Activated CD8-positive, alpha-beta memory T cell treated with anti-CD3 and anti-CD28 coated beads, Interleukin-2, amount 50 U/mL, for 24 hours (primary cell): Measurements from ENCODE around the gene CLIP1.

Experiments used
- DNase-seq: peaks from one replicate; pipeline ENCODE4 v3.0.0-alpha.2; 2020; ENCODE audit errors: extremely low read depth

CLIP1 gene

DNA sequence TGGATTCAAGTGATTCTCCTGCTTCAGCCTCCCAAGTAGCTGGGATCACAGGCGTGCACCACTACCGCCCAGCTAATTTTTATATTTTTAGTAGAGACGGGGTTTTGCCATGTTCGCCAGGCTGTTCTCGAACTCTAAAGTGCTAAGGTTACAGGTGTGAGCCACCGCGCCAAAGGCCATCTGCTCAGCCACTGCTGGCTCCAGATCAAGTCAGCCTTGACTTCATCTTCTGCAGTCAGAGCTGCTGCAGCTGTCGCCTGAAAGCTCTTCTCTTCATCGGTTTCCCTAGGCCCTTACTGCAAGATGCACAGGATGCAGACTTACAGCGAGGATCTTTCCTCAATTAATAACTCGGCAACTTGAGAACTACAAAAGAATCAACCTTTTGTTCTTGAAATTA is 66.8 kb downstream of the CLIP1 start:
- no peak for DNase-seq

DNA sequence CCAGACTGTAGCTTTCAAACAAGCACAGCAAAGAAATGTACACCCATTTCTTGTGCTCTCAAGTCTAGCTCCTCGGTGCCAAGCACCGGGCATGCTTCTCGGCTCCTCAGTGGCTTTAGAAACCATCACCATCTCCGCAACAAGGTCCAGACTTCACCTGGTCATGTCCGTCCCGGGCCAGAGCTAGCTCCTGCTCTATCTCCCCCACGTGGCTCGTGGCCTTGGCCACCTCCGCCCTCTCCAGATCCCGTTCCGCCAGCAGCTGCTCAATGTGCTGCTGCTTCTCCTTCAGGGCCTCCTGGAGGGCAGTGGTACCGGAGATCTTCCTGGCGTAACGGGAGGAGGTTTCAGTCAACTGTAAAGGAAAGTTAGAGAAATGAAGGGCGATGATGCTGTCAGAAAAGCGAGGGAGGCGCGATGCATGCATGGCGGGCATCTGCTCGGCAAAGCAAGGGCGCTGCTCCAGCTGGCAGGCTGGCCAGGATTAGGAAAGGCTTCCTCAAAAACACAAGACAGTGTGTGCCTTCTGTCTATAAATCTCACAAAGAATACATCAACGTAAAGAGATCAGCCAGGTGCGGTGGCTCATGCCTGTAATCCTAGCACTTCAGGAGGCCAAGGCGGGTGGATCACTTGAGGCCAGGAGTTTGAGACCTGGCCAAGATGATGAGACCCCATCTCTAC is 67.4 kb downstream of the CLIP1 start:
- no peak for DNase-seq

DNA sequence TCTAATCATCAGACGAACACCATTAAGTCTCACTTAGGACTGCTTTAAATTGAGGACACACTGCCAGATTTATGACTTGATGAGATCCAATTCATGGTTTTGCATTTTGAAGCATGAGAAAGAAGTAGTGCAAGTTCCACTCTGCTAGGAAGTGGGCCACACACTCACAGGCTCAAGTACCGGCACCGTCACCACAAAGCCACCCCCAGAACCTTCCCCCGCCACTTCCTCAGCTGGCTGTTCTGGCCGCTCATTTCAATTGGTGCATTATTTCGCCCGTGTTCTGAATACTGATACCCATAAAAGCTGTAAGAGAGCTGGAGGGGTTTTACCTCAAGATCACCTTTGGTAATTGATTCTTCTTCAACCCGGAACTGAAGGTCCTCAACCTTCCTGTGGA is 70.1 kb downstream of the CLIP1 start:
- DNase-seq: no peak

DNA sequence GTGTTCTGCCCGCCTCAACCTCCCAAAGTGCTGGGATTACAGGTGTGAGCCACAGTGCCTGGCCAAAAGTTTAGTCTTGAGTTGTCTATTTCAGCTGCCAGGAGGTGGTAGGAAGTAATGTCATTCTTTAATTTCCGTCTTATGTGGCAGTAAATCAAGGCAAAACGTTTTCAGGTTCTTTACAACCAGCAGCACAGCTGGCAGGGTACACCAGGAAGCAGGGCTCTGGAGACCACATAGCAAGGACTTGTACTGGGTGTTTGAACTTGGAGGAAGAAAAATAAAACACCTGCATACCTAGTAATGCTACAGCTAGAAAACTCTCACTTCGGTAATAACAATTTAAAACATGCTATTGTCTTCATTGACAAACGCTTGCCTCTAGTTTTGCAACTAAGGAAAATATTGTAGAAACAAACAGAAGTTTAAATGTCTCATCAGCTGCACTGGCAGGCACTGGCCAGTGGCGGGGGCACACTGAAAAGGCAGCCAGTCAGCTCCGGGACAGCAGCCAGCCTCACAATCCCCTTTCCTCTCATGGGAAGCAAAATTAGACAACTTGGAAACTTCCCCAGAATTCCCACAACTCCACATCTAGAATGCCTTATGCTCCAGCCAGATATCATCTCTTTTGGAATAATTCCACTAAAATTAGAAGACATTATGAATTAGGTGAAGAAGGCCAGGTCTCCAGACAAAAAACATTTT is 72.2 kb downstream of the CLIP1 start:
- DNase-seq: no peak

DNA sequence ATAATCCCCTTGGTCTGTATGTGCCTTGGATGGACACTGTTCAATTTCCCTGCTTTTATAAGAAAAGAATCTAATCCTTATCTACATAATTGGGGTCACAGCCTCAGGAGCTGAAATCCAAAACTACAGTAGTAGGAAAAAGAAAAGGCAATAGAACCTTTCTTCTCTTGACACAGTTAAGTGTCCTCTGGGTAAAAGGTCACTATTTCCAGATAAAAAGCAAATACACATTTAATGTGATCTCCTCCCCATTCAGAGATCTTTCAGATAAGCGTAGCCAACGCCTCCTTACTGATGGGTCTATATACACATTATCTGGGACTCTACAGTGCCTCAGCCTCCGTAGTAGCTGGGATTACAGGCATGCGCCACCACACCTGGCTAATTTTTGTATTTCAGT is 73.4 kb downstream of the CLIP1 start:
- DNase-seq: no peak

DNA sequence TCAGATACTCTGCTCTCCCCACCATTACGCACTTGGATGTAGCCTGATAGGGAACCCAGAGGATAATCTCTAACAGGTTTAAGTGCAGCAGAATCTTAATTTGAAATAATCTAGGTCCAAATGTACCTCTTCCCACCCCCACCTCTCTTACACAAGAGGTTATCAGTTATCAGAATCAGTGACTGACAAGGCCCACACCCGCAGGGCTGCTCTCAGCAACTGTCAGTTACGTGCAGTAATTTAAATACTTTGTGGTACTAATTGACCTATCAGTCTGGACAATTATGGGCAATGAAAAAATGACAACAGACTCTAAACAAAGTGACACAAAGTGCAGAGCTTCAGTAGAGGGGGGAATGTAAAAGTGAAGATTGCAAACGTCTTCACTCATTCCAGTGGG is 74.0 kb downstream of the CLIP1 start:
- no peak for DNase-seq

DNA sequence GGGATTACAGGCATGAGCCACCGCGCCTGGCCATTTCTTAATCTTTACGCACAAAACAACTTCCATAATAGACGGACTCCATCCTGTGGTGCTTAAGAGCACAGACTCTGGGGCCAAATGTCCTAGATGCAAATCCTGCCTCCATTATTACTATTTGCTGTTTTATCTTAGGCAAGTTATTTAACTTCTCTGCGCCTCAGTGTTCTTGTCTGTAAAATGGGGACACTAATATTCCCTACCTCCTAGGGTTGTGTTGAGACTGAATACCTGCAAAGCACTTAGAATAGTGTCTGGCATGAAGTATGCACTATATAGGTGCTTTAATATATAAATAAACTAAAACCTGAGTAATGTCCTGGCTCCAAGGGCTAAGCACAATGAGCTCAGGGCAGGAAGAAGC is 76.4 kb downstream of the CLIP1 start:
- DNase-seq: no peak

DNA sequence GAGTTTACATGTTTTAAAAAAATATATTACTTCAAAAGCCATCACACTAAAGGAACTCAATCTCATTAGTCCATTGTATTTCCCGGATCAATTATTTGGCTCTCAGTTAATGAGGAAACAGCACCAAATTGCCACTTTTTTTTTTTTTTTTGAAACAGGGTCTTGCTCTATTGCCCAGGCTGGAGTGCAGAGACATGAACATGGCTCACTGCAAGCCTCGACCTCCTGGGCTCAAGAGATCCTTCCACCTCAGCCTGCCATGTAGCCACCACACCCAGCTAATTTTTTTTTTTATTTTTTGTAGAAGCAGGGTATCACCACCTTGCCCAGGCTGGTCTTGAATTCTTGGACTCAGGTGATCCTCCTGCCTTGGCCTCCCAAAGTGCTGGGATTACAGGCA is 77.4 kb downstream of the CLIP1 start:
- DNase-seq: no peak

DNA sequence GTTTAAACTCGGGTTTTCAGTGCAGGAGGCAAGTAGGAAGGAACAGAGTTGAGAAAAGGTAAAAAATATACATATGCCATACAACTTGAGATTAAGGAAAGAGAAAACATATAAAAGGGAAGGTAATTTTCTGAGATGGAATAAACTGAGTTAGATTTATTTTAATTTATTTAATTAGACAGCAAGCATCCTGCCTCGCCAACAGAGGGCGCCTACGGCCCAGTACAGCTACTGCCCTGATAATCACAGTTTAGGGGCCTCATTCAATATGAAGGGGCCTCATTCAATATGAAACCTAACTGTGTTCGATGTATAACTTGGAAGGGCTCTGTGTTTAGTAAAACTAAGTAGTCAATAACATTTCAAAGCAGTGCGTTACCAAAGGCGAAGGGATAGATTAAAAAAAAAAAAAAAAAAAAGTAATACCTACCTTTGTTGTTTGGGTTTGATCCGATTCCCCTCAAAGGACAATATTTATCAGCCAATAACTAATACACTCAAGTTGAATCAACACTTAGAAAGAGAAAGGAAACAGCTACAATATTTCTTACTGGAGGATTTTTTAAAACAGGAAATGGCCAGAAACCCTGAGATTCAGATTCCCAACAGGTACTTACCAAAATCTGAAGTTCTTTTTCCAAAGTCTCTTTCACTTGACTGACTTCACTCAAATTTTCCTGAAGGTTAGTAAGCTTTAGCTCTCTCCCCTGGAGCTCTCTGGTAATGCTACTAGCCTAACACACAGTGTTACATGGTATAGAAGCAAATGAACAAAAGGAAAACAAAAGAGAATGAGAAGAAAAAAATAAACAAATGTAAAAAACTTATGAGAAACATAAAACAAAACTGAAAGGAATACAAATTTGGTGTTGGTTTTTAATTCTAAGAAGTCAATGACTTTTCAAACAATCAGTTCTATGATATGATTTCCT is 86.2 kb downstream of the CLIP1 start:
- DNase-seq: no peak

DNA sequence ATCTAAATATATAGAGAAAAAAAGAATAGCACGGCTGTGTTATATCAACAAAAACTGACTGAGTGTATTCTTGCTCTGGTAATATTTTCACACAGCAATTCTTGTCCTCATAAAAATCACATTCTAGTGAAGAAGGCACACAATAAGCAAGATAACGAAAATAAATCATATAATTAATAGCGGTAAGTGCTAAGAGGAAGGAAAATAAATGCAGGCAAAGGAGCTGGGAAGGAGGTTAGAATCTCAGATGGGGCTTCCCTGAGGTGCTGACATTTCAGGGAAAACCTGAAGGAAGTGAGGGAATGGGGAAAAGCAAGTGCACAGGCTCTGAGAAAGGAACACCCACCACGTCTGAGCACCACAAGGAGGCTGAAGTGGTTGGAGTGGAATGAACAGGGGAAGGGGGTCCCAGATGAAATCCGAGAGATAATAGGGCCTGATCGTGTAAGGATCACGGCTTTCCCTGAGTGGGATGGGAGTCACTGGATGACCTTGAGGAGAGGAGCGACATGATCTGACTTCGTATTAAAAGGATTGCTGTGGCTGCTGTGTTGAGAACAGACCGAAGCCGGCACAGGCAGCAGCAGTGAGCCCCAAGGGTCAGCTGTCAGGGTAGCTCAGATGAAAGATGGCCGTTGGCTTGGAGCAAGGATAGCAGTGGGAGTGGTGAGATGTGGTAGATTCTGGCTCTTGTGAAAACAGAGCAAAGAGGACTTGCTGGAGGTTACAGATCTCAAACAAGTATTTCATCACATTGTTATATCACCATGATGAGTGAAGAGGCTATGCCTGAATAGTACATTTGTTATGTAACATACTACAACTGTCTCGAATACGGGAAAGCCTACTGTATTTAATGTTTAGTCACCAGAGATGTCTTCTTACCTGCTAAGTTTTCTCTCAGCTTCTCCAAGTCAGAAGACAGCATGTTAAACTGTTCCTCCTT is 89.1 kb downstream of the CLIP1 start:
- DNase-seq: no peak

DNA sequence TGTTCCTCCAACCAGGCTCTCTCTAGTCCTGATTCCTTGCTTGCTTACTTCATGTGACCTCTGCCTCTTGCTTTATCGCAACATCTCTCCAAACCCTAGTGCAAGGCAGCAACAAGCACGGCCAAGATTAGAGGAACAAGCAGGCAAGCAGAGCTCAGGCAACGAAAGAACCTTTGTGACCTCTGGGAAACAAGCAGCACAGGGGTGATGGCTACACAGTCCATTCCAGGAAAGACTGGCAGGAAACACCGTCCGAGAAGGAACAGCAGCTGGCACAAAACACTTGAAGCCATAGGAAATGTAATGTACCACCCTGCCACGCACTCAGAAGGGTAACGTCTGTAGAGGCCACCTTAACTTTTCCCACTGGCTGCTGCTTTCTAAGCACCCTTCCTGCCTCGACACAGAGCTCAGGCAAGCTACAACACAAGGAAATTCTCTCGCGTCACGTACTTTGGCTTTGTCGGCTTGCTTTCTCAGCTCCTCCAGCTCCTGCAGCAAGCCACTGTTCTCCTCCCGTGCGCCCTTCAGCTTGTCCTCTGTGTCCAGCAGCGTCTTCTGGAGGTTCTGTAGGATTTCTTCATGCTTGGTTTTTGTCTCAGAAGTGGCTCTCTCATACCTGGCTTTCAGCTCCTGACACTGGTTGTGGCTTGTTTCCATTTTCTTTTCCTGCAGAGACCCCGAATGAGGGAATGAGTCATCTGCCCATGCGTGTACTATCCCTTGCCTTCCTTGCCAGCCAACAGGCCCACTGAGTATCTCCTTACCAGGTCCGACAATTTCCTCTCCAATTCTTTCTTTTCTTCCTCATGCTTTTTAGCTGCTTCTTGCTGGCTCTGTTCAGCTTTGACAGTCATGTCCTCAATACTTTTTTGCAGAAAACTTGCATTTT is 94.7 kb downstream of the CLIP1 start:
- DNase-seq: no peak

DNA sequence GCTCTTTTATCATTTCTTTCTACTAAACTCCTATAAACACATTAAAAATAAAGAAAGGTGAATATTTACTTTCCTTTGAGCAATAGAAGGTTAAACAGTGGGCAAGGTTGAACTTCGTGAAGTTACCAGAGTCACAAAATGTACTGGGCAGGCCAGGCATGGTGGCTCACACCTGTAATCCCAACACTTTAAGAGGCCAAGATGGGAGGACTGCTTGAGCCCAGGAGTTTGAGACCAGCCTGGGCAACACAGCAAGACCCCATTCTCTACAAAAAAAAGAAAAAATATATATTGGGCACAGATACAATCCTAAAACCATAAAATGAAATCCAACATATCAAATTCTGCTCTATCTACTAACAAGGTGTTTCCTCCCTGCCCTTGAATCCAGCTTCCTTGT is 95.5 kb downstream of the CLIP1 start:
- no peak for DNase-seq

DNA sequence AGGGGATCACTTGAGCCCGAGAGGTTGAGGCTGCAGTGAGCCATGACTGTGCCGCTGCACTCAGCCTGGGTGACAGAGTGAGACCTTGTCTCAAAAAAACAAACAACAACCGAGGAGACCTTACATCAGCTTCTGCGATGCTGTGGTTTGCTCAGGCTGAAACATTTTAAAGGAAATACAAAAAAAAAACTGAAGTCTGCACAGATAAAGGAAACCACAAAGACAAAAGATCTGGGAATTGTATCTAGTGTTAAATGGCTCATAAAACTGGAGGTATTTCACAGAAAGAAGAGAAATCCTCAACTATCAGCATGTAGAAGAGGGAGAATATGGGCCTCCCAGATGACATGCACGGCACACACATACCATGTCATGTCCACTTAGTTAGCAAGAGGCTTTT is 95.9 kb downstream of the CLIP1 start:
- DNase-seq: no peak

DNA sequence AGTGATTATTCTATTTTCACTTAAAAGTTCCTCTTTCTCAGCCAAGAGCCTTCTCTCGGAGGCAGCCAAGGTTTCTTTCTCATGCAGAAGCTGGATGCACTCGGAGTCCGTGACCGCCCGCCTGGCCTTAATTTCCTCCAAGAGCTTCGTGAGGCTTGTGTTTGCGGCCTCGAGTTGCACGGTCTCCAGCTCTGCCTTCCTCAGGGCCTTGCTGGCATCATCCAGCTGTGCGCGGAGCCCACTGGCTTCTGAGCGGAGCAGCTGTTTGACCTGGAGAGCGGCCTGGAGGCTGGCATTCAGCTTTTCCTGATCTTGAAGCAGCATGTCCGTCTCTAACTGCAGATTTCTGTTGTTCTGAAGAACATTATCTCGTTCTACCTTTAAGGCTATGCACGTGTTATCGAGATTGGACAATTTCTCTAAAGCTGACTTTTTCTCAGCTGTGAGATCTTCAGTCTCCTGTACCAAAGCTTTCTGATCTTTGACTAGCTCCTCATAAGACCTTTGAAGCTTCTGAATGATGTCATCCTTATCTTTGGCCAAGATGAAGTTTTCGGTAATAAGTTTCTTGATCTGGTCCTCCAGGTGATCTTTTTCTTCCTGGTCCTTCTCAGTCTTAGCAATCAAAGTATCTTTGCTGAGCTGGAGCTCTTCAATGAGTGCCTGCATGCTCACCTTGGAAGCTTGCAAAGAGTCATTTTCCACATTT is 99.0 kb downstream of the CLIP1 start:
- DNase-seq: no peak

DNA sequence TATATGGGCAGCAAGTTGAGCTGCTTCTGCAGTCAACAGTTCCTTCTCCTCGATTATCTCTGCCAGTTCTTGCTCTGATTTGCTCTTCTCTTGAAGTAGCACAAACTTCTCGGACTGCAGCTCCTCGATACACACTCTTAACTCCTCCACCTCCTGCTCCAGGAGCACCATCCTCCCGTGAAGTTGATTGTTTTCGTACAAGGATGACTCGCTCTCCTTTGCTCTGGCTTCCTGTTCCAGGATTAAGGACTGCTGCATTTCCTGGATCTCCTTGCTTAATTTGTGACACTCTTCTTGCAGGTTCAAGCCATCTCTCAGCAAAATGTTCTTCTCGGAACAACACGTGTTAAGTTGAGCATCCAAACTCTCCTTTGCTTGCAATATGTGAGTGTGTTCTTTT is 100.0 kb downstream of the CLIP1 start:
- no peak for DNase-seq

DNA sequence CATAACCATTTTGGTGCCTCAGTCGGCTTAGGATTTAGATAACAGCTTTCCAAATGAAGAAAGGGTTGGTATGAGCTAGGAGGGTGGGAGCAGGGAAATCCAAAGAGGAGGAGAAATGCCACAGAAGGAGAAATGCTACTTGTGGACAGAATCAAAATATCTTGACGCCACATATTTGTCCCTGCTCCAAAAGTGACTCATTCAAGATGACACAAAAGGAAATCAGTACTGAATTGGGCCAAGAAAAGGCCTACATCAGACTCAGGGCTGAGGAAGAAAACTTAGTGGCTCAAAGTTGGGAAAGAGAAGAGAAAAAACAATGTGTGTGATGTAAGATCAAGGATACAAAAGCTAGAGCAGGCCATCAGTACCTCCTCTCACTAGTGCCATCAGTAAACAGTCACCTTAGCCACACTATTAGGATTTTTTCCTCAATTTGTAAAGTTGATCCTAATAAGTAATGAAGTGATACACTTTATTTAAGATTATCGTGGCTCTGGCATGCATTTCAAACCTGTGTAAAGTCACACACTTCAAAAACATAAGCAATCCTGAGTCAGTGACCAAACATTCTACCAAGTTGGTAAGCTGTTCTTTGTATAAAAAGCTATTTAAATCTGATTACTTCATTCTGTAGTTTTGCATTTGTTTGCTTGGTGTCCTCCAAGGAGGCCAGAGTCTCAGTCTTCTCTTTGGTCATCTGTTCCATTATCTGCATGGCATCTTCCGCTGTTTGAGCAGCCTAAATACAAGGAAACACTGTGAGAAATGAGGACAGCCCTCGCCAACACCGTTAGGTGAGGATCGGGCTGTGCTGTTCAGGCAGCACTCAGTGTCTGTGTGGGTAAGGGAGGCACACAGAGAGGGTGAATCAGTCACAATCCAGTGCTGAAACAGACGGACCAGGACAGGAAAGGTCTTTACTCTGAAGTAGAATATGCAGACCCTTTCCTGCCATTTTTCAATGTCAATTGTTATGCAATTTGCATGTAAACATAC is 103.6 kb downstream of the CLIP1 start:
- no peak for DNase-seq

DNA sequence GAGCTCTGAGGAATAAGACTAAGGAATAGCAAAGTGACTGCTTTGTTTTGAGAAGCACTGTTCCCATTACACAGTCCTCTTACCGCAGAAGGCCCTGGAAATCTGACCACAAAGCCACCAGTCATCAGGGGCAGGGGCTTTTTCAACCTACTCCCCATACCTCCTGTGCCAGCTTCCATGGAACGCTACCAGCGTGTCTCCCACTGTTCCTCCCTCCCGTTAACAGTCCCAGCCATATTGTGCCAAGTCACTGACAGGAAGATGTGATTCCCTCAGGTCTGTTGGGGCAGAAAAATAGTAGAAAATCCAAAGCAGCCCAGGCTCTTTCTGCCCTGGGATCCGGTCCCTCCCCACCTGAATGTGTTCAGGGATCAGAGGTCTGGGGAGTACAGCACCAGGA is 109.5 kb downstream of the CLIP1 start:
- no peak for DNase-seq

DNA sequence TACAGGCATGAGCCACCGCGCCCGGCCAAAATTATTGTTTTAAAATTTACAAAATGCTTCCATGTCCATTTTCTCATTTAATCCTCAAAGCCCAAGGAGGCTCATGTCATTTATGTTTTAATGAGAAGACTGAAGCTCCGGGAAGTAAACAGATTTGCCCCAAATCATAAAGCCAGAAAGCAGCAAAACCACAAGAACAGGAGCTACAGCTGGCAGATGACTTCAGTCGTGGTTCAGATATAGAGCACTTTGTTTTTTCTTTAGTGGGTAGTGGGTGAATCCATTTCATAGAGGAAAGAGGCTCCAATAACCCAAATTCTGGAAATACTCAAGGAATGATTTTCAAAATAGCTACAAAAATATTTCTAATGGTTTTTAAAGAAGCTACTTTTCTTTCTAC is 110.8 kb downstream of the CLIP1 start:
- no peak for DNase-seq
